GM19035 (cell line): ENCODE results near the gene DAZAP1.
"Not testable (repeated sequence)": the region's sequence is repeated elsewhere in the genome, so short reads cannot be mapped to it uniquely, and the experiment has no call there.

Experiments used
- ATAC-seq: cut with Tn5 transposase; IDR thresholded peaks from one replicate; pipeline ENCODE4 v1.9.1; 2021; ENCODE audit not compliant: unreplicated experiment

Gene DAZAP1

DNA sequence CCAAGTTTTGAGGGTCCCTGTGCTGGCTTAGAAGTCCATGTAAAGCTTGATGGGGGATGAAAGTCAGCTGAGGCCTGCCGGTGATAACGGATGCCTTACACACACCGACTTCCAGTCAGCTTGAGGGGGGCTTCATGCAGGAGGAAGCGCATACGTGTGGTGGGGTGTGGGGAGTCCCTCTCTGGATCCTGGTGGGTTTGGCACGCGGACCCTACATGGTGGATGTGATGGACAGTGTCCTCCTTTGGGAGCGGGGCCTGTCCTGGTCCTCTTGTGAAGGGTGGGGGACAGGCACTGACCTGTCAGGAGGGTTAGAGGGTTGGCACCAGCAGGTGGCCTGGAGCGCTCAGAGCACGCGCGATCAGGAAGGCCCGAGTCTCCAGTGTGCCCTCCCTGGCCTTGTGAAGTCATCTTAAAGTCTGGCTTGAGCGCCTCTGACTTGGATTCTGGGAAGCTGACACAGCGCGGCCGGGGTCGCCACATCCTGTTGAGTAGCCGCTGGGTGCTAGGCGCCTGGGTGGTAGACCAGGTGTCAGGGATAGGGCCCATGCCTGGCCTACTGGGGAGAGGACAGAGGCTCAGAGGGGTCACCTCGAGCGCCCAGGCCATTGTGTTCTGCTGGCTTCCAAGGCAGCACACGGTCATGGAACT is 2.9 kb downstream of the DAZAP1 start:
- no peak for ATAC-seq

GRCh38 chr19:1410789-1411188 is 3.4 kb downstream of the DAZAP1 start:
- ATAC-seq: no peak

GRCh38 chr19:1411255-1412191 is 4.1 kb downstream of the DAZAP1 start:
- no peak for ATAC-seq

- no peak for ATAC-seq
These were observed 5.0 kb downstream of the DAZAP1 start for GRCh38 chr19:1412323-1412923.

DNA sequence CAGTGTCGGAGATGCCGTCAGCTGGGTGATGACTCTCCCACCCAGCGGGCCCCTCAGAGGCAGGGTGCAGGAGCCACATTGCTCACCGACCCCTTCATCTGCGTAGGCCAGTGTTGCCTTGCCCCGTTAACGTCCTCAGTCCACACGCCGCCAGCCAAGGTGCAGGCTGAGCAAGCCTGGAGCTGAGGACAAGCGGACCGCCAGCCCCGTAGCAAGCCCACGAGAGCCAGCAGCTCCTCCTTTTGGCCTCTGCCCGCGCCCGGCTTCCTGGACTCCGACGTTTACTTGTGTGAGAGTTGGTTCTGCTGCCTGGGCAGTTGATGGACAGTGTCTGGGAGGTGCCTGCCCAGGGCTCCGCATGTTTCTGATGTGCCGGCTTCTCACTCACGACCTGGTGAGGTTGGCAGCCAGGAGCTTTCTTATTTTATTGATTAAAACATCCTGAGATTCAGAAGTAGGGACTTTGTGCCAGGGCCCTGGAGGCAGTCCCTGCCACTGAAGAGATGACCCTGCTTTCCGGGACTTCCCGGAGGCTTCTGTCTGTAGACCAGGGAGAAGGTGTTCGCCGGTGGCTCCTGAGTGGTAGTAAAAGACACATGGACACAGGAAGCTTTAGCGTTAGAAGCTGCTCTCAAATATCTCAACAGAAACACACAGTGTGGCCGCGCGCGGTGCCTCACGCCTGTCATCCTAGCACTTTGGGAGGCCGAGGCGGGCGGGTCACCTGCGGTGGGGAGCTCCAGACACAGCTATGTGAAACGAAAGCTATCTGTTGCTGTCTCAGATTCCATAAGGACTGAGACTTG is 5.8 kb downstream of the DAZAP1 start:
- ATAC-seq: no peak

- ATAC-seq: no peak
These were observed 8.8 kb downstream of the DAZAP1 start for GRCh38 chr19:1416014-1416841.

DNA sequence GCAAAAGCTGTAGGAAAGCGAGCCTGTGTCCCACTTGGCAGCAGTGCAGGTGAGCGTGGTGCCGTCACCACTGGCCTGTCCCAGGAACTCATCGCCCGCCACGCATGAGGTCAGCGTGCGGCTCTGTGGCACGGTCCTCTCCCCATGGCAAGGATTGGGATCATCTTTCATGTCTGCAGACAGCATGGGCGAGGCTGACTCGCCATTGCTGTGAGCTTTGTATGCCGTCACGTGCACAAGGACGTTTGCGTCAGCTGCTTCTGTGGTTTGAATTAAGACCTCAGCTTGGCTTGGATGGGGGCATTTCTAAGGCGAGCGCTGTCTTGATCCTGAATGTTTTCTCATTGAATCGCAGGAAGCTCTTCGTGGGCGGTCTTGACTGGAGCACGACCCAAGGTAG is 9.8 kb downstream of the DAZAP1 start:
- ATAC-seq: no peak

- no peak for ATAC-seq
These were observed 10.5 kb downstream of the DAZAP1 start for GRCh38 chr19:1417681-1418495.

DNA sequence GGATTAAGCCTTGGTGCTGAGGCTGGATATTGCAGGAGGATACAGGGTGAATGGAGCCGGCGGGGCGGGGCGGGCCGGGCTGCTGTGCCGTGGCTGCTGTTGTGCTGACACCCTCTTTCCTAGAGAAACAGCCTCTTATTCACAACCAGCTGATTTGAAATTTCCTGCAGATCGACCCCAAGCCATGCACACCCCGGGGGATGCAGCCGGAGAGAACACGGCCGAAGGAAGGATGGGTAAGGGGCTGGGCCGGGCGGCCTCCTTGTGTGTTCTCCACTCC is 11.1 kb downstream of the DAZAP1 start:
- no peak for ATAC-seq

DNA sequence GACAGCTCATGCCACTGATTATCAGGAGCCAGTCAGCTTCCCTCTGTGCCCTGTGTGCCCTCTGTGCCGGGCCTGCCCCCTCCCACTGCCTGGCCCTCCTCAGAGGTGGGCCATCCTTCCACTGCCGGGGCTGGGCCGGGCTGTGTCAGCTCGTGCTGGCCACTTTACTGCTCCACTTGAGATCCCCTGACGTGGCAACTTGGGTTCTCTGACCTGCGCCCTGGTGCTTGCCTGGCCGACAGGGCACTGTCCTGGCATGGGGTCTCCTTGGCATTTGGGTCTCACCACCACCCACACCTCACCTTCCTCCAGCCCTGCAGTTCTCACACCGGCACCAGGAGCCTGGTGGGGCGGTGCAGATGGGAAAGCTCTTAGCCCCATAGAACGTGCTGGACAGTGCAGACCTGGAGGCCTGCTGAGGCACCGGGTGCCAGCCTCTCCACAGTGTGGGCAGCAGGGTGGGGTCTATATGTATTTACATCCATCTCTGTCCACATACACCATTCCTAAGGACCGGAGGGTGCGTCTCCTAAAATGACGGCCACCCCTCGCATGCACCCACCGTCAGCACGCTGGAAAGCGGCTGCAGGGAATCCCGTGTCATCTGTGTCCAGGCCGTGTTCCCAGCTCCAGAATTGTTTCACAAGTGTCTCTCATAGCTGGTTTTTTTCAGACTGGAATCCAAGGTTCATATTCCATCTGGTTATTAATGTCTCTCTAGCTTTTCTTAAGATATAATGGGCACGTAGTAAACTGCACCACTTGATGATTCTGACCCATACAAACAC is 11.8 kb downstream of the DAZAP1 start:
- ATAC-seq: no peak

- ATAC-seq: not testable (repeated sequence)
These were observed 12.7 kb downstream of the DAZAP1 start for GRCh38 chr19:1420085-1420484.

- ATAC-seq: no peak
These were observed 13.2 kb downstream of the DAZAP1 start for GRCh38 chr19:1420590-1420989.

GRCh38 chr19:1421218-1421957 is 14.0 kb downstream of the DAZAP1 start:
- no peak for ATAC-seq

- no peak for ATAC-seq
These were observed 14.5 kb downstream of the DAZAP1 start for GRCh38 chr19:1421958-1422305.

GRCh38 chr19:1422360-1422759 is 15.0 kb downstream of the DAZAP1 start:
- ATAC-seq: no peak

DNA sequence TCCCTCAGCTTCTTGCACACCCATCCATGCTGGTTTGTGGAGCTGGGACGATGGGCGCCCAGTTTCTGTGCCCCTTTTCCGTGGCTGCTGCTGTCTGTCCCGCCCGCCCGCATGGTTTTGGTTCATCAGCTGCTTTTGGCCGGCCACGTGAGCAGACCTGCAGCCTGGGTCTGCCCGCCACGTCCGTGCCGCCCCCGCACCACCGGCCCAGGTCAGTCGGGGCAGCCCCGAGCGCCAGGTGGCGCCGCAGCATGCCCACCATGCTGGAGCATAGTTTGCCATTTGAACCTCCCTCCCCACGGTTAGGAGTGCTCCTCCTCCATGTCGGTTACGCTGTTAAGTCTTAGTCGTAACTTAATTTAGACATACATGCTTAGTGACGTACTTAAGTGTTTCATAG is 15.6 kb downstream of the DAZAP1 start:
- ATAC-seq: no peak

GRCh38 chr19:1423436-1424191 is 16.2 kb downstream of the DAZAP1 start:
- no peak for ATAC-seq
